Stimulated activated CD4-positive, alpha-beta T cell treated with anti-CD3 and anti-CD28 coated beads, Interleukin-1b, Interleukin-23, amount 100 ng/mL, for 24 hours (primary cell): ENCODE measurements around the gene NFE2L2.
"Not testable (repeated sequence)": the region's sequence is repeated elsewhere in the genome, so short reads cannot be mapped to it uniquely, and the experiment has no call there.

Source experiments
- DNase-seq, 4 experiments: peaks; one replicate each; pipeline ENCODE4 v3.0.0-alpha.2; 2020; ENCODE audit warnings: low read depth in 4 of 4, low spot score in 1 of 4

Gene NFE2L2

GRCh38 chr2:177204417-177204816, 60.1 kb downstream of the NFE2L2 start:
- DNase-seq, result no peak

DNA sequence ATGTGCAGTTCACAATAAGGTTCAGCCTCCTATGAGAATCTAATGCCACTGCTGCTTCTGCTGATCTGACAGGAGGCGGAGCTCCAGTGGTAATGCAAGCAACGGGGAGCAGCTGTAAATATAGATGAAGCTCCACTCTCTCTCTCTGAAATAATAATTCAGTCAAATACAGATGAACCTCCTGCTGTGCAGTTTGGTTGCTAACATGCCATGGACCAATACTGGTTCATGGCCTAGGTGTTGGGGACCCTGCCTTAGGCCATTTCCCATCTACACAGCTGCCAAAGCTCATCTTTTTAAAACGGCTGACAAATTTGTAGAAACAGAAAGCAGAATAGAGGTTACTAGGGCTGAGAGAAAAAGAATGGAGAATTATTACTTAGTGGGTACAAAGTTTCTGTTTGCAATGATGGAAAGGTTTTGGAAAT, 62.6 kb downstream of the NFE2L2 start:
- no peak for DNase-seq

- DNase-seq, result not testable (repeated sequence)
Observed at GRCh38 chr2:177200419-177200818, 64.1 kb downstream of the NFE2L2 start.

DNA sequence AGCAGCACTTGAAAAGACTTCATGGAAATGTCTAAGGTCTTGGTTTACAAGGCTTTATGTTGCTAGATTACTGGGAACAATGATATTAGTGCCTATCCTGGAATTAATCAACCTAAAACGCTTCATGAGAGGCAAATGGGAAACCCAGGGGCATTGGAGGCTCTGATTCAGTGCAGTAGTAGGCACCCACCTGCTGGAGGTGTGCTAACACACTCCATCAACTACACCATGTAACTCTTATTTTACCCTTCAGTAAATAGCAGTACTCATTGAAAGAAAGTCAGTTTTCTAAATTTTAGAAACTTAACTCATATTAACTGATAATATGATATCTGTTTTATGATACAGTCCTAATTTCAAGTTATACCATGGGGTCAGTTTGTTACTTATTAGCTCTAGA, 69.3 kb downstream of the NFE2L2 start:
- no peak for DNase-seq

DNA sequence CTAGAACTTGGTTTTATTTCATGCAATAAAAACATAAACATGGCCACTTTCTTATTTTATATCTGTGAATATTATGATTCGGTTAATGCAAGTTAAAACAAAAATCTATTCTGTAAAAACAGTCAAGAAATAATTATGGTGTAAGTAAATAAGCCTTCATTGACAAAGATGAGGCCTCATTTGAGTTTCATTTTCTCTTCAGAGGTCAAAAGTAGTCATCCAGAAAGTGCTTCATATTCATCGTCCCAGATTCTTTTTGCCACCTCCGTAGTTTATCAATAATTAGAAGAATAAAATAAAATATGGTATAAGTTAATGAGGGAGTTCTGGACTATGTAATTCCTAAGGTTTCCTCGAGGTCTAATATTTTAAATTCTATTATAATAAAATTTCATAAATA, 71.3 kb downstream of the NFE2L2 start:
- no peak for DNase-seq

- no peak for DNase-seq
Observed at GRCh38 chr2:177192788-177193187, 71.7 kb downstream of the NFE2L2 start.

- DNase-seq, result no peak
Observed at GRCh38 chr2:177190941-177191340, 73.6 kb downstream of the NFE2L2 start.

GRCh38 chr2:177188482-177189469, 75.8 kb downstream of the NFE2L2 start:
- no peak for DNase-seq

- DNase-seq, result no peak
Observed at GRCh38 chr2:177187631-177188312, 76.8 kb downstream of the NFE2L2 start.

DNA sequence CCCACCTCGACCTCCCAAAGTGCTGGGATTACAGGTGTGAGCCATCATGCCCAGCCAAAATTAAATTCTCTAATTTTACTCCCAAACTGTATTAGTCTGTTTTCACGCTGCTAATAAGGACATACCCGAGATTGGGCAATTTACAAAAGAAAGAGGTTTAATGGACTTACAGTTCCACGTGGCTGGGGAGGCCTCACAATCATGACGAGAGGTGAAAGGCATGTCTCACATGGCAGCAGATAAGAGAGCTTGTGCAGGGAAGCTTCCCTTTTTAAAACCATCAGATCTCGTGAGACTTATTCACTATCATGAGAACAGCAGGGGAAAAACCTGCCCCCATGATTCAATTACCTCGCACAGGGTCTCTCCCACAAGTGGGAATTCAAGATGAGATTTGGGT, 78.5 kb downstream of the NFE2L2 start:
- not testable (repeated sequence) for DNase-seq

GRCh38 chr2:177184606-177185005, 79.9 kb downstream of the NFE2L2 start:
- no peak for DNase-seq

- no peak for DNase-seq
Observed at GRCh38 chr2:177183860-177184259, 80.7 kb downstream of the NFE2L2 start.
